LHCN-M2 (cell line): Measurements from ENCODE around the gene SNRNP200. TPM values are rescaled to one million over a fixed set of nuclear protein-coding genes. Genes with fewer than 3 reads are reported as not detected.
"Not testable (repeated sequence)": the region's sequence is repeated elsewhere in the genome, so short reads cannot be mapped to it uniquely, and the experiment has no call there.

ENCODE experiments used
- DNase-seq: peaks from one replicate; pipeline ENCODE4 v3.0.0-alpha.2; 2012; ENCODE audit warnings: low read depth
- total RNA-seq: library from RNA; depleted of rRNA; stranded (reverse); fragments of >200 nt; gene quantifications from 2 replicates; pipeline ENCODE4 v1.2.3, GENCODE V29; 2014

Gene SNRNP200
- total RNA-seq, 1 experiment from 2014 or later = 44.3 TPM

DNA sequence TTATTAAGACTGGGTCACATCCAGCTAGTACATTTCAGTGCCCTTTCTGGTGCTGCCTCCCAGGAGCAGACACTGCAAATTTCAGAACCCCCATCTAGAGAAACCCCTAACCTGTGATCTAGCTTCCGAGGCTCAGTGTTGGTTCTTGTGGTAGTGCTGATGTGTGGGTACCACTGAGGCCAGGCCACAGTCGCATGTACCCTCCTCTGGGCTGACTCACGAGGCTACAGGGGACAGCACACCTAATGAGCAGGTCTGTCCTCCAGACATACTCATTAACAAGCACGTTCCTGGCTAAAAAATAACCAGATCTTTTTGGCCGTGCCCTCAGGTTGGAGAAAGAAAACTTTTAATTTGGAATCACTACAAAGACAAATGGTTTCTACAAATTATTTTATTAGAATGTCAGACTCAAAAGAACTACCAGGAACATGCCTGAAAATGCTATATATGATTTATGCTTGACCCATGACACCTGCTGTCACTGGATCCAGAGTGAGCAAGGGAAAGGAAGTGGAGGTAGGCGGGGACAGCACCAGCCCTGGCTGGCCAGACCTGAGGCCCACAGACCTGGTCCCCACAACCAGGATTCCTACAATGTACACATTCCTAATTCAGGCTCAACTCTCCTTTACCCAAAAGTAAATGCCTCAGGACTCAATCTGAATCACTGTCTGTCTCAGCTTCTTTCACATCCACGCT lies 30.8 kb downstream of the SNRNP200 start:
- DNase-seq = no peak

GRCh38 chr2:96273763-96274162 lies 31.6 kb downstream of the SNRNP200 start:
- no peak for DNase-seq

- no peak for DNase-seq
Measured at GRCh38 chr2:96271995-96272394, 33.4 kb downstream of the SNRNP200 start.

DNA sequence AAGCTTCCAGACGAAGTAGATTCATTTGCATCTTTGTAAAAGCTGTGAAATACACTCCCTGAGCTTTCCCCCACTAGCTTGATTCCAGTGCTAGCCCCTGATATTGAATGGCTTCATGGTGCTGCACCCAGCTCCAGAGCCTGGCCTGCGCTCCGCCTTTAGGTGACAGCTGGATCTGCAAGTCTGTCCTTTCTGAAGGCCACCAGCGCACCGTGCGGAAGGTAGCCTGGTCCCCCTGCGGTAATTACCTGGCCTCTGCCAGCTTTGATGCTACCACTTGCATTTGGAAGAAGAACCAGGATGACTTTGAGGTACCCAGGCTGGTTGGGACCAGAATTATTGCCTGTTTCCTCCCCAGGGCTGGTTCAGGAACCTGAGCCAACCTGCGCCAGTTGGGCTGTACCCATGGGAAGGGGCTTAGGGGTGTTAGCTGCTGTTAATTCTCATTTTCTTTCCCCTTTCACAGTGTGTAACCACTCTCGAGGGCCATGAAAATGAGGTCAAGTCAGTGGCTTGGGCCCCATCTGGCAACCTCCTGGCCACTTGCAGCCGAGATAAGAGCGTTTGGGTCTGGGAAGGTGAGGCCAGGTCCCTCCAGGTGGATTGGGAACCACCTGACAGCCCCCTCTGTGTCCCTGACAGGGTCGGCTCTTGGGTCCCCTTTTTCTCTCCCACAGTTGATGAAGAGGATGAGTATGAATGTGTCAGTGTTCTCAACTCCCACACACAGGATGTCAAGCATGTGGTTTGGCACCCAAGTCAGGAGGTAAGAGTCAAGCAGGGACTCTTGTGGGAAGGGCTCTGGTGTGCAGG lies 38.0 kb downstream of the SNRNP200 start:
- peak; percentile 37 for DNase-seq

- DNase-seq = peak; percentile 97
Measured at GRCh38 chr2:96265840-96266679, 39.3 kb downstream of the SNRNP200 start, which contains the start of the genes CIAO1 and TMEM127. TSS of gene CIAO1 (plus strand) at chr2:96266225. CDS start at chr2:96266351, 126 bp downstream. TSS of gene TMEM127 (minus strand) at chr2:96265997. CDS start at chr2:96265381, 616 bp downstream.

GRCh38 chr2:96265349-96265839 lies 40.0 kb downstream of the SNRNP200 start:
- no peak for DNase-seq

DNA sequence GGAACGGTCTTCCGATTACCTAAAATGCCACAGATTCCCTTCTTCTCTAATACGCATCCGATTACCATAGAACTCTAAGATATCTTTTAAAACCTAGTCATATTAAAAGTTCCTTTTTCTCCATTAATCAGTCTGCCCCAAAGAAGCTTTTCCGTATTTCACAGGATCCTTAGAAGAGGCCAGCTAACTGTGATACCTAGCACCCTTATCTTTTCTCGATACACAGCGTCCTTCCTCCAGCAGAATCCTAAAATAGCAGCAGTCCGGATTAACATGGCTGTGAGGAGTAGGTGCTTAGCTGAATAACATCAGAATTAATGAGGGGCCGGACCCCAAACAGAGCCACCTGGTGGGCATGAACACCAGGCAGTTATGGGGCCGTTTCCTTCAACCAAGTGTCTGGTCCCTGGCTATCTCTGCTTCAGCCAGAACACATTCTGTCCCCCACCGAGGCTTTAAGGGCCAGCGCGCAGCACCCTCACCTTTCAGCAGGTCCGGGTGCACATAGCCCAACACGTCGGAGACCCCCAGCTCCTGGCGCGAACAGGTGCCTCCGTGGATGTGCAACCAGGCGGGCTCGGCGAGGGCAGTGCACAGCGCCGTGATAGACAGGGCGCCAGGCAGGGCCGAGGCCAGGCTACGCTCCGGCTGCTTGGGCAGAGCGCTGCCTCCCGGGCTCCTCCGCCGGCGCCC lies 40.5 kb downstream of the SNRNP200 start:
- no peak for DNase-seq

DNA sequence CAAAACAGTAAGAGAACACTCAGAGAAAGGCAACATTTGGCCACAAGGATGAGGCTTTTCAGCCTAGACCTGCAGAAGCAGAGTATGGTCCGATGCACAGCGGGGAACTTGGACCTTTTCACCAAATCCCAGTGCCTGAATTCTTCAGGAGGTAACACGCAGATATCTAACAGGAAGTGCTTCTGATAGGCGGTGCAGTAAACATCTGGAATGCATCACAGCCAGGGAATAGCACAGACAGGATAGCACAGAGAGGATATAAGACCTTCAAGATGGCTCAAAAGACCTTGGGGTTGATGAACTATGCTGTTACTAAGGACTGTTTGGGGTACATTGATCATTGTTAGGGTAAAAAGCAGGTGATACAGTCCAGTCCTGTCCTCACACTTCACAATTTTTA lies 41.3 kb downstream of the SNRNP200 start:
- DNase-seq = no peak

DNA sequence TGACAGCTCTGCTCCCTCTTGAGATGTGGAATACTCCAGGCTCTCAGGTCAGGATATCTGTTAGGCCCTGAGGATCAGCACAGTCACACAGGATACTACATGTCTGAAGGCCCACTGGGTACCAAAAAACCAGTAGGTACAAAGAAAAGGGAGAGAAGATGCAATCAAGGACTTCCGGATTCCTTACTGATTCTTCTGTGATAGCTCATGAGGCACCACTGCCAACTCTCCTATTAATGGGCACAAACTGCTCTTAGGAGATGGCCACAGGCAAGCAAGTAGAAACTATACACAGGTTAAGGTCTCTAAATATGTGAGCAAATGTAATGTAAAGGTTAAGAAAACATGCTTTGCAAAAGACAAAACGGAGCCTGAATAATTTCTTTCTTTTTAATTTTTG lies 43.0 kb downstream of the SNRNP200 start:
- no peak for DNase-seq

- no peak for DNase-seq
Measured at GRCh38 chr2:96261328-96262003, 43.9 kb downstream of the SNRNP200 start.

GRCh38 chr2:96260387-96261260 lies 44.7 kb downstream of the SNRNP200 start:
- peak; percentile 95 for DNase-seq

DNA sequence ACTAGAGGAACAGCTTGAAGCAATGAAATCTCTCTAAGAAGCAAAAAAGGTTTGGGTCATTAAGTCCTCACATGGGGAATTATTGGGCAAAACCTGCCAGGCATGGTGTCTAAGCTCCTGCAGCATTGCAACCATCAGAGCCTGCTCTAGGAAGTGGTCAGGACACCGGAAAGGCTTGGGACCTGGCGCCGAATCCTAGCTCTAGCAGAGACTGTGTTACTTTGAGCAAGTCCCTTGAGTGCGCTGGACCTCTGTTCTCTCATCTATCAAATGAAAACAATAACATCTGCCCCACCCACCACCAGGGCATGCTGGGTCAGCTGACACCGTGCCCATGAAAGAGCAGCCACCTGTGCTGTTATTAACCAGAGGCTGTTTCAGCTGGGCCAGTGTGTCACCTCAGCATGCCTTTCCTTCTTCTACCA lies 45.8 kb downstream of the SNRNP200 start:
- DNase-seq = peak; percentile 52

- DNase-seq = peak; percentile 65
Measured at GRCh38 chr2:96258166-96259022, 47.0 kb downstream of the SNRNP200 start.

GRCh38 chr2:96257744-96258143 lies 47.6 kb downstream of the SNRNP200 start:
- DNase-seq = not testable (repeated sequence)

- no peak for DNase-seq
Measured at GRCh38 chr2:96256611-96257113, 48.7 kb downstream of the SNRNP200 start.

- DNase-seq = no peak
Measured at GRCh38 chr2:96254571-96254970, 50.8 kb downstream of the SNRNP200 start.

DNA sequence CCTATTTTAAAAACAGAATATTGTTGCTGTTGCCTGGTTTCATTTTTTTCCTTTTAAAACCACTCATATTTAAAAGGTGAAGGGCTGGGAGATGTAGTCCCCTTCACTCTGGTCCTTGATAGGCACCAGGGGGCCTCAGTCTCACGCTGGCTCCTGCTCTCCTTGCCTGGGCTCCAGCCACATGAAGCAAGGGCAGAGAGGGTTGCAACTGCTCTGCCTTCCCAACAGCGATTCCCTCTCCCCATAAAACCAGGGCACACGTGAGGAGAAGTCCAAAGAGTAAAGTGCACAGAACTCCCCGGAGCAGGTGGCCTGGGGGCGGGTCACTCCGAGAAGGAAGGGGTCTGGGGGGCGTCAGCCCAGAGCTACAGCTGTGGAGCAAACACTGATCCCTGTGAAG lies 52.3 kb downstream of the SNRNP200 start:
- no peak for DNase-seq

DNA sequence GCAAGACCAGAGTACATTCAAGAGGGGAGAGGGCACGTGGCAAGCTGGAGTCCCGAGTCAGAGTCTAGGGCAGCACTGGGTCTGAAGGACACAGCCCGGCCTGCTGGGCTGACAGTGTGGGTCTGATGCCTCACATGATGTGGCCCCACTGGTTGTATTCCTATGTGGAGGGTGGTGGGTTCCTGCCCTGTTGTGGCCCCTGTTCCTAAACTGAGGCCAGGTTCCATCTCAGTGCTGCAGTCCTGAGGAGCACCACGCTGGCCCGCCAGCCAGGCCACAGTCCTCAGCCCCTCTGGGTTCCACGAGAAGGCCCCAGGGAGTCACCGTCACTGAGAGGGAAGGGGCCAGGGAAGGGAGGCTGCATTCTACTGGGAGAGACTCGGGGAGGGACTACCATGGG lies 52.8 kb downstream of the SNRNP200 start:
- no peak for DNase-seq
